ENCODE data around the gene SIGLEC7. TPM values are rescaled to one million over a fixed set of nuclear protein-coding genes. Genes with fewer than 3 reads are reported as not detected.
A peak's percentile ranks its signal among the peaks of the same experiment; 100 is the strongest.

SIGLEC7 gene
- total RNA-seq, 8 experiments from 2014 or later, result 0.20 to 1.2 (median 0.33) TPM; not detected in 5

DNA sequence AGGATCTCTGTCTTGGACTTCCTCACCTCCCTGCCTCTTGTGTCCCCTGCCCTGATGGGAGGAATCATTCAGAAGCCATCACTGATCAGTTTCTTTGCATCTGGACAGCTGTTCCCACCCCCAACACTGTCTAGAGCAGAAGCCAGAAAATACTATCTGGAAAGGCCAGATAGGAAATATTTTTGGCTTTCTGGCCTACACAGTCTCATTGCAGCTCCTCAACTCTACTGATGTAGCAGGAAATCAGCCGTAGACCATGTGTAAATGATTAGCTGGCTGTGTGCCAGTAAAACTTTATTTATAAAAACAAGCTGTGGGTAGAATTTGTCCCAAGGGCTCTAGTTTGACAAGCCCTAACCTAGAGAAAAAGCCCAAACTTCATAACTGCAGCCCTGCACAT is 5.6 kb downstream of the SIGLEC7 start:
- in situ Hi-C loops (cut with MboI; ENCODE audit: low pct_unique_long_range_greater_than_20kb in 2 of 9, low sequenced_read_pairs in 9 of 9, unreplicated experiment in 9 of 9), result no loop called here
- Histone ChIP-seq H3K4me1 (replicated peaks in 1 of 2) (no peaks in the 10 kb centered on the region), H3K4me3 (no peak overlapping the region), H3K27ac (no peak overlapping the region)
- WGBS, 10 experiments, result 0 to 29% methylated on average over 1 of the region's 1 CpG; no CpG with 5 or more reads in 8 of the 10 experiments
- no peak for ATAC-seq (replicated peaks in 6 of 8)

DNA sequence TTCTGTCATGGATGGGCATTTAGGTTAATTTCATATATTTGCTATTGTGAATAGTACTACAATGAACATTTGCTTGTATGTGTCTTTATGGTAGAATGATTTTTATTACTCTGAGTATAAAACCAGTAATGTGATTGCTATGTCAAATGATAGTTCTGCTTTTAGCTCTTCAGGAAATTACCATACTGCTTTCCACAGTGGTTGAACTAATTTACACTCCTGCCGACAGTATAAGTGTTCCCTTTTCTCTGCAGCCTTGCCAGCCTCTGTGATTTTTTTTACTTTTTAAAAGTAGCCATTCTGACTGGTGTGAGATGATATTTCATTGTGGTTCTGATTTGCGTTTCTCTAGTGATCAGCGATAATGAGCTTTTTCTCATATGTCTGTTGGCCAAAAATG is 6.5 kb downstream of the SIGLEC7 start:
- H3K4me1 ChIP-seq (replicated peaks in 1 of 2), result no peaks in the 10 kb centered on the region
- in situ Hi-C loops (cut with MboI; ENCODE audit: low pct_unique_long_range_greater_than_20kb in 2 of 9, low sequenced_read_pairs in 9 of 9, unreplicated experiment in 9 of 9), result no loop called here
- WGBS, 10 experiments, result 17 to 100% (median 63%) methylated on average over 1 to 3 of the region's 3 CpGs; no CpG with 5 or more reads in 1 of the 10 experiments
- no peak overlapping the region for H3K27ac ChIP-seq
- no peak overlapping the region for H3K4me3 ChIP-seq
- no peak for ATAC-seq (replicated peaks in 6 of 8)

DNA sequence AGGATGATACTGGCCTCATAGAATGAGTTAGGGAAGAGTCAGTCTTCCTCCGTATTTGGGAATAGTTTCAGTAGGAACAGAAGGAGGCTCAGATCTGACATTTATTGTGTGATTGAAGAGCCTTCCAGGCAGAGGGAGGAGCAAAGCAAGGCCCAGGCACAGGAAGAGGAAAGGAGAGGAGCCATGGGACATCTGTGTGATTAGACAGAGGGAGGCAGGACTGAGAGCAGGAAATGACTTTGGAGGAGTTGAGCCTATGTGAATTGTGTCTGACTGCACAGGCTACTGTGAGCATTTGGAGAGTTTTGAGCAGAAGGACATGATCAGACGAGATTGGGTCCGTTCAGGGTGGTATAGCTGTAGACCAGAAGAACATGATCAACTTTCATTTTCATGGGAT is 8.5 kb downstream of the SIGLEC7 start:
- Histone ChIP-seq H3K4me3 (no peak overlapping the region), H3K4me1 (replicated peaks in 1 of 2) (no peaks in the 10 kb centered on the region), H3K27ac (no peak overlapping the region)
- in situ Hi-C loops (cut with MboI; ENCODE audit: low pct_unique_long_range_greater_than_20kb in 2 of 9, low sequenced_read_pairs in 9 of 9, unreplicated experiment in 9 of 9), result loop anchor here in 2 of 9 experiments (10.0 to 25.0 kb wide), 2 partner anchors 104 to 112 kb away; partner anchors contain the start of gene SIGLECL1 (in 2 of the 2)
- 0 to 76% (median 0%) methylated on average over 1 to 3 of the region's 3 CpGs; no CpG with 5 or more reads in 3 of the 10 experiments for WGBS, 10 experiments
- no peak for ATAC-seq (replicated peaks in 6 of 8)

DNA sequence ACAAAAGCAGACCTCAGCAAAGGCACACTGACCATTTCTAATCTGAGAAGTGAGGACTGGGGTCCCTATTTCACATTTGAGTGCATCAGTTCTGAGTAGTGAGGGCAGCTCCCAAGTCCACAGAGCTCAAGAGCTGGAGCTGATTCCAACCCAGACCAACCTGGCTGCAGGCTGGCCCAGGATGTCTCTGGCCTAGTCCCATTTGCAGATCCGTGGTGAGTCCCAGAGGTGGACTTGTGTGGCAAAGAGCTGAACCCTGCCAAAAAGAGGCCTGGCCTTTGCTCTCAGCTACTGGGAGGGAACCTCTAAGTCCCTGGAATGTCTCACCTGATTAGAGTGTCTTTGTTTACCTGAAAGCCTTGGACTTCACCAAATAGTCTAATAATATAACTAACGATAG is 14.6 kb downstream of the SIGLEC7 start:
- Histone ChIP-seq H3K4me1 (replicated peaks in 1 of 2) (no peaks in the 10 kb centered on the region), H3K4me3 (no peak overlapping the region), H3K27ac (no peak overlapping the region)
- in situ Hi-C loops (cut with MboI; ENCODE audit: low pct_unique_long_range_greater_than_20kb in 2 of 9, low sequenced_read_pairs in 9 of 9, unreplicated experiment in 9 of 9), result loop anchor here in 2 of 9 experiments (10.0 to 25.0 kb wide), 2 partner anchors 98 to 106 kb away; partner anchors contain the start of gene SIGLECL1 (in 2 of the 2)
- ATAC-seq (replicated peaks in 6 of 8), result no peak
- 0 to 83% (median 40%) methylated on average over 1 to 2 of the region's 2 CpGs; no CpG with 5 or more reads in 6 of the 10 experiments for WGBS, 10 experiments

DNA sequence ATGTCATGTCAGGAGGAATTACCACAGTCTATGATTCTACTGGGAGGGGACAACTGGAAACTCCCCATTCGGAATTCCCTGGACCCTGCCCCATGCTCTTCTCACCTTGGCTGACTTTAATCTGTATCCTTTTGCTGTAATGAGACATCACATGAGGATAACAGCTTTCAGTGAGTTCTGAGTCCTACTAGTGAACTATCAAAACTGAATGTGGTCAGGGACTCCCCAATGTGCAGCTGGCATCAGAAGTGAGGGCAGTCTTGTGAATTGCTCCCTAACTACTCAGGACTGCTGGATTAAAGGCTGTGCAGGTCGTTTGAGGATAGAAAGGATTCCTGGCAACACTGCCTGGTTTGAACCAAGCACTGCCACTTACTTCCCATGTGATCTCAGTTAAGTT is 15.2 kb downstream of the SIGLEC7 start:
- 0 to 50% (median 0%) methylated on average over 1 to 2 of the region's 2 CpGs; no CpG with 5 or more reads in 7 of the 10 experiments for WGBS, 10 experiments
- Histone ChIP-seq H3K4me1 (replicated peaks in 1 of 2) (no peaks in the 10 kb centered on the region), H3K4me3 (no peak overlapping the region), H3K27ac (no peak overlapping the region)
- no peak for ATAC-seq (replicated peaks in 6 of 8)
- in situ Hi-C loops (cut with MboI; ENCODE audit: low pct_unique_long_range_greater_than_20kb in 2 of 9, low sequenced_read_pairs in 9 of 9, unreplicated experiment in 9 of 9), result loop anchor here in 2 of 9 experiments (10.0 to 25.0 kb wide), 2 partner anchors 98 to 105 kb away; partner anchors contain the start of gene SIGLECL1 (in 2 of the 2)

DNA sequence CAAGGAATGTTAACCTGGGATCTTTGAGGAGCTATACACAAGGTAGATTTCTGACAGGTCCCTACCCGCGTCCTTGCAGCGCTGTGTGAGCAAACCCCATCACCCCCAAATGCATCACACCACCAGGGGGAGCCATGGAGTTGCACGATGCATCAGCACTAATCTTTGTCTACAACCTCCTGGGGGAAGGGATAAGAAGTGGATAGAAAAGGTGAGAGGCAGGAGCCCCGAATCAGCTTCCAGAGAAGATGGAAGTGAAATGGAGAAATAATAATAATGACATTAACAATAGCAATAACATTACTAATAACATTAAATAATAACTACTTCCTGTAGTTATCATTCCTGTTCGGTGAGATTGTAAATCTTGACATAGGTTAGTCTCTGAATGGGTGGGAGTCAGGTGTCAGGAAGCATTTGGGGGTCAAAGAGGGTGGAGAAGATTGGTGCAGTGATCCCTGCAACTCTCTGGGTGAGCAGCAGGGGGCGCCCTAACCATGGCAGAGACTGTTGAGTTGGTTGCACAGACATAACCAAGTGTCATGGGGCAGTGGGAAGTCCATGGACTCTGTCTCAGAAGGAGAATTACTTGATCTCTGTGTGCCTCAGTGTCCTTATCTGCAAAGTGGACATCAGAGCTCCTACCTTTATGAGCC is 16.5 kb downstream of the SIGLEC7 start:
- in situ Hi-C loops (cut with MboI; ENCODE audit: low pct_unique_long_range_greater_than_20kb in 2 of 9, low sequenced_read_pairs in 9 of 9, unreplicated experiment in 9 of 9), result loop anchor here in 2 of 9 experiments (10.0 to 25.0 kb wide), 2 partner anchors 96 to 104 kb away; partner anchors contain the start of gene SIGLECL1 (in 2 of the 2)
- Histone ChIP-seq H3K27ac (no peak overlapping the region), H3K4me1 (replicated peaks in 1 of 2) (no peaks in the 10 kb centered on the region), H3K4me3 (no peak overlapping the region)
- ATAC-seq (replicated peaks in 6 of 8), result peak in 3 of 8 experiments; percentile 52 to 75 (median 70)
- 20 to 70% (median 38%) methylated on average over 2 to 7 of the region's 7 CpGs; no CpG with 5 or more reads in 1 of the 10 experiments for WGBS, 10 experiments

DNA sequence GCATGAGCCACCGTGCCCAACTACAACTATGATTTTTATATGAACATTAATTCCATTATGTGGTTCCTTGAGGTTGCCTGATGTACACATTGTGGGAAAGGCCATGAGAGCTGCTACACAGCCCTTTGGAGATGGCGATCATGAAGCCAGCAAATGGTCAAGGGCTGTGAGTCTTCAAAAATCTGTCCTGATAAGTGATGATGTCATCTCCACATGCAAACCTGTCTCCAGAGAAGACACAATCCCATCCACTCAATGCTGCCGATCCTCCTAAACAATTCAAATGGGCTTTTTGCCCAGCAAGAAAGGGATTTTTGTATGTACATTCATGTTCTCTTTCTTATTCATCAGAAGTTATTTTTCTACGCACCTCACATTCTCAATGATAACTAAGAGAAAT is 17.6 kb downstream of the SIGLEC7 start:
- Histone ChIP-seq H3K4me3 (no peak overlapping the region), H3K4me1 (replicated peaks in 1 of 2) (no peaks in the 10 kb centered on the region), H3K27ac (no peak overlapping the region)
- WGBS, 10 experiments, result 31 to 100% (median 78%) methylated on average over 1 to 3 of the region's 4 CpGs
- in situ Hi-C loops (cut with MboI; ENCODE audit: low pct_unique_long_range_greater_than_20kb in 2 of 9, low sequenced_read_pairs in 9 of 9, unreplicated experiment in 9 of 9), result loop anchor here in 2 of 9 experiments (10.0 to 25.0 kb wide), 2 partner anchors 95 to 103 kb away; partner anchors contain the start of gene SIGLECL1 (in 2 of the 2)
- no peak for ATAC-seq (replicated peaks in 6 of 8)

DNA sequence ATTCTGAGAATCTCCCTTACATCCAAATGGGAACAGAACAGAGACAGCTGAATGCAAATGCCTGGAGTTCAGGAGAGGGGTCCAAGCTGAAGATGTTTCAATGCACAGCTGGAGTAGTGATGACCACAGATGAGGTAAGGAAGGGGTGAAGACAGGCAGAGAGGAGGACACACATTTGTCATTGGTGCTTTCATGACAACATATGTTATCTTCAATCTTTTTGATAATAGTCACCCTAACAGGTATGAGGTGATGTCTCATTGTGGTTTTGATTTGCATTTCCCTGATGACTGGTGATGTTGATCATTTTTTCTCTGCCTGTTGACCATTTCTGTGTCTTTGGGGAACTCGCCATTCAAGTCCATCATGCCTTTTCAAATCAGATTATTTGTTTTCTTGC is 19.2 kb downstream of the SIGLEC7 start:
- Histone ChIP-seq H3K27ac (no peak overlapping the region), H3K4me1 (replicated peaks in 1 of 2) (no peaks in the 10 kb centered on the region), H3K4me3 (no peak overlapping the region)
- ATAC-seq (replicated peaks in 6 of 8), result no peak
- in situ Hi-C loops (cut with MboI; ENCODE audit: low pct_unique_long_range_greater_than_20kb in 2 of 9, low sequenced_read_pairs in 9 of 9, unreplicated experiment in 9 of 9), result loop anchor here in 1 of 9 experiments (25.0 kb wide), 1 partner anchor 101 kb away; the partner anchor contains the start of gene SIGLECL1
- 0 to 83% (median 40%) methylated on average over 1 of the region's 1 CpG; no CpG with 5 or more reads in 2 of the 10 experiments for WGBS, 10 experiments

DNA sequence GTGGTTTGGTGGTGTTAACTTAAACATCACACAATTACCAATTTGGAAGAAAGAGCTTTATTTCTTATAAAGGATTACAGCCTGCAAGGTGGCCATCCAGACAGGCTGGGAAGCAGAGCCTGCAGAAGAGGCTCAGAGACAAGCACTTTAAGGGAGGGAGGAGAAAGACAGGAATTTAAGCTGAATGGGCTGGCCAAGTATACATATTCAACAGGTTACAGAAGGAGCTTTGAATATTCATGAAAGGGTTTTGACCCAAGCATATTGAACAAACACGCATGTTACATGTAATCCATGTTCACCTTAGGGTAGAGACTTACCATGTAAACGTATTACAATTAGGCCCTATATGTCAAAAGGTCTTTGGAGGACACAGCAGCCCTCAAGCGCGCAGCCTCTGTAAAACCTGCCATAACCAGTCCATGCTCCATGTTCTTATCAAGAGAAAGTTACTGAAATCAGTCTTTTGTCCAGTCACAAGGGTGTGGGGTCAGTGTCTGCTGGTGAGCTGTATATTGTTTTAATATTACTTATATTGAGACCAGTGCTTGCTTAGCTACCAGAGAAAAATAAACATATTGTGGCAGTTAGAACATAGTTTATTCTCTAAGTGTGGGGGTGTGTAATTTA is 19.9 kb downstream of the SIGLEC7 start:
- 0 to 100% (median 65%) methylated on average over 2 to 4 of the region's 4 CpGs; no CpG with 5 or more reads in 3 of the 10 experiments for WGBS, 10 experiments
- ATAC-seq (replicated peaks in 6 of 8), result peak in 3 of 8 experiments; percentile 80 to 92 (median 85)
- in situ Hi-C loops (cut with MboI; ENCODE audit: low pct_unique_long_range_greater_than_20kb in 2 of 9, low sequenced_read_pairs in 9 of 9, unreplicated experiment in 9 of 9), result loop anchor here in 1 of 9 experiments (25.0 kb wide), 1 partner anchor 100 kb away; the partner anchor contains the start of gene SIGLECL1
- Histone ChIP-seq H3K27ac (no peak overlapping the region), H3K4me1 (replicated peaks in 1 of 2) (no peaks in the 10 kb centered on the region), H3K4me3 (no peak overlapping the region)

DNA sequence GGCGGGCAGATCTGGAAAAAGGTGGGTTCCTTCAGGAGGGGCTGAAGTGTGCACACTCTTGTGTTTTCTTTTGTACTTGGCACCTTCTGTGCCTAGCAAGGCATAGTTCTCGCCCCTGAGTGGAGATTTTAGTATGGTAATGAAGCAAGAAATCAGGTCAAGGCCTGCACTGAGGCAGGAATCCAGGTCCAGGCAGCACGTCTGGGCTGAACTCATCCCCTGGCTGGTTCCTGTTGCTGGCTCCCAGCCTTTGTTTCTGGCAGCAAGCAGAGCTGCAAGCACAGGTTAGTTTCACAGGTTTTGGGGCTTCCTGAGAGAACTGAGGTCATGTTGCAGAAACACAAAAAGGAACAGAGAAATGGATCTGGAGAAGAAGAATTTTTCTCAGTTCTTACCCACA is 21.2 kb downstream of the SIGLEC7 start:
- whole genome bisulfite sequencing, 10 experiments, result 0 to 67% (median 49%) methylated on average over 1 to 3 of the region's 3 CpGs; no CpG with 5 or more reads in 5 of the 10 experiments

DNA sequence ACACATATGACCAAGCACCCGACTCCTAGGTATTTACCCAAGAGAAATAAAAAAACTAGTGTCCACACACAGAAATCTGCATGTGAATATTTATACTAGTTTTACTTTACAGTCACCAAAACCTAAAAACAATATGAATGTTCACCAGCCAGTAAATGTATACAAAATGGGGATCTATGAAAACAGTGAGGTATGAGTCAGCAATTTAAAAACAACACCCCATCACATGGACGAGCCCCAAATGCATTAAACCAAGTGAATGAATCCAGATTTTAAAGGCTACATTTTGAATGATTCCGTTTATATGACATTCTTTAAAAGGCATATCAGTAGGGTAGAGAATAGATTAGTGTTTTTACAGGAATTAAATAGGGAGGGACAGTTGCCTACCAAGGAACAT is 22.1 kb downstream of the SIGLEC7 start:
- Histone ChIP-seq H3K4me3 (no peak overlapping the region), H3K27ac (no peak overlapping the region), H3K4me1 (replicated peaks in 1 of 2) (no peaks in the 10 kb centered on the region)
- WGBS, 10 experiments, result 13 to 69% (median 44%) methylated on average over 1 to 3 of the region's 3 CpGs
- in situ Hi-C loops (cut with MboI; ENCODE audit: low pct_unique_long_range_greater_than_20kb in 2 of 9, low sequenced_read_pairs in 9 of 9, unreplicated experiment in 9 of 9), result loop anchor here in 1 of 9 experiments (25.0 kb wide), 1 partner anchor 98 kb away; the partner anchor contains the start of gene SIGLECL1
- ATAC-seq (replicated peaks in 6 of 8), result no peak

More for the DNA sequence above, 21.2 kb downstream of the SIGLEC7 start:
- no peak overlapping the region for H3K4me3 ChIP-seq
- in situ Hi-C loops (cut with MboI; ENCODE audit: low pct_unique_long_range_greater_than_20kb in 2 of 9, low sequenced_read_pairs in 9 of 9, unreplicated experiment in 9 of 9), result loop anchor here in 1 of 9 experiments (25.0 kb wide), 1 partner anchor 99 kb away; the partner anchor contains the start of gene SIGLECL1
- H3K4me1 ChIP-seq (replicated peaks in 1 of 2), result no peaks in the 10 kb centered on the region
- H3K27ac ChIP-seq, result no peak overlapping the region
- no peak for ATAC-seq (replicated peaks in 6 of 8)

DNA sequence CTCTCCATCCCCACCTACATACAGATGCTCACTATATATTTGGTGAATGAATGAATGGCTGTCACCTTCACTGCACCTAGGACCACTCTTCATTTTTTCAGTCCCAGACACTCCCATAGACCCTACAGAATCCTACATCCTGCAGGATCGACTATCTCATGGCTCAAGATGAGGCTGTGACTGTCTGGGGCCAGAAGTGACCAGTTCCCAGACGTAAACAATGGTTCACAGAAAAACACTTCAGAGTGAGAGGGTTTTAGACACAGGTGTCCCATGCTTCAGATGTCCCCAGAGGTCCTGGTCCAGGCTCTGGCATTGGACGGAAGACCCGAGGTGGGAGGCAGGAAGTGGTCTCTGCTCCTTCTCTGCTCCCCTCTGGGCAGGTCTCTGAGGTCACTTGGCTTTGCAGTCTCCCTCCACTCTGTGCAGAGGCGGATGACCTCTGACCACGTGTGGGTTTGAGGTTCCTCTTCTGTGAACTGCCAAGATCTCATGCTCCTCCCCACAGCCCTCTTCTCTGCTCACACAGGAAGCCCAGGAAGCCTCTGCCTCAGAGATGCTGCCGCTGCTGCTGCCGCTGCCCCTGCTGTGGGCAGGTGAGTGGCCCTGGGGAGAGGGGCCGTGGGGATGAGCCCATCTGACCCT is 24.9 kb downstream of the SIGLEC7 start:
- Histone ChIP-seq H3K4me1 (replicated peaks in 1 of 2) (no peaks in the 10 kb centered on the region), H3K27ac (no peak overlapping the region), H3K4me3 (no peak overlapping the region)
- in situ Hi-C loops (cut with MboI; ENCODE audit: low pct_unique_long_range_greater_than_20kb in 2 of 9, low sequenced_read_pairs in 9 of 9, unreplicated experiment in 9 of 9), result loop anchor here in 1 of 9 experiments (25.0 kb wide), 1 partner anchor 95 kb away; the partner anchor contains the start of gene SIGLECL1
- no peak for ATAC-seq (replicated peaks in 6 of 8)
- 0 to 57% (median 25%) methylated on average over 1 to 5 of the region's 9 CpGs; no CpG with 5 or more reads in 3 of the 10 experiments for WGBS, 10 experiments

Measured in motor neuron (in vitro differentiated cells).